Fibroblast of the aortic adventitia (primary cell): Measurements from ENCODE around the gene CDH23. TPM values are rescaled to one million over a fixed set of nuclear protein-coding genes. Genes with fewer than 3 reads are reported as not detected.

Experiments used
- DNase-seq: peaks from one replicate; pipeline ENCODE4 v3.0.0-alpha.2; 2010; ENCODE audit warnings: low read depth
- H3K4me3 ChIP-seq: 2 replicates; pipeline ENCODE4 v1.5.1; 2011; ENCODE audit warnings: low read depth, mild to moderate bottlenecking, control low read depth, low read length, moderate library complexity
- CTCF ChIP-seq: IDR thresholded peaks from 2 replicates; pipeline ENCODE4 v1.5.1; 2011; ENCODE audit warnings: mild to moderate bottlenecking, low read length, control low read depth, inconsistent platforms; ENCODE audit not compliant: insufficient read depth
- total RNA-seq: library from RNA; depleted of rRNA; stranded (reverse); fragments of >200 nt; gene quantifications from 2 replicates; pipeline ENCODE4 v1.2.3, GENCODE V29; 2012; ENCODE audit warnings: low replicate concordance

The CDH23 gene
- total RNA-seq, 1 donor = 0.27 TPM

- DNase-seq = no peak
- TF ChIP-seq CTCF = no peak
- H3K4me3 ChIP-seq = no peak overlapping the region
These were observed 357.3 kb downstream of the CDH23 start for GRCh38 chr10:71753960-71754505.

- no peak for TF ChIP-seq CTCF
- DNase-seq = no peak
- H3K4me3 ChIP-seq = no peak overlapping the region
These were observed 357.8 kb downstream of the CDH23 start for GRCh38 chr10:71754562-71754961.

- no peak for DNase-seq
- TF ChIP-seq CTCF = no peak
- H3K4me3 ChIP-seq = no peak overlapping the region
These were observed 358.6 kb downstream of the CDH23 start for GRCh38 chr10:71755179-71755879.

- H3K4me3 ChIP-seq = no peak overlapping the region
- DNase-seq = no peak
- TF ChIP-seq CTCF = no peak
These were observed 359.8 kb downstream of the CDH23 start for GRCh38 chr10:71756311-71757191.

DNA sequence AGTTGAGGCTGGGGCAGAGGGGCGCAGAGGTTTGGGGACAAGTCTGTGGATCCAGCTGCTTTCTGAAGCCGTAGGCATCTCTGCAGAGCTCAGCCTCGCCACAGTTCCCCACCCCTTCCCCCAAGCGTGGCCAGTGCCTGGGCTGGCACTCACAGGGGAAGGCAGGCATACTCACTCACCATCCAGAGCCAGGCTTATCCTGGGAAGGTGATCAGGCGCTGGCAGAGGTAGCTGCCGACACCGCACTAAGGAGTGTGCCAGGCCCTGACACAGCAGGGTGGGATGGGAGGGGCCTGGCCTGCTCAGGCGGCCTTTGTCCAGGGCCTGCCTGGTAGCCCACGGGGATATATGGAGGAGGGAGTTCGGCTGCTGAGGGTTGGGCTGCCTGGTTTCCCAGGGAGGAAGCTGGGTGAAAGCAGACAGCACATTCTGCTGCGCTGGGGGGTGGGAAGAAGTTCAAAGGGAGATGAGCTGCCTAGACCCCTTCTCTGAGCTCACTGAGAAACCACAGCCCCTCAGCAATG, 360.7 kb downstream of the CDH23 start:
- no peak for TF ChIP-seq CTCF
- no peak overlapping the region for H3K4me3 ChIP-seq
- DNase-seq = no peak

DNA sequence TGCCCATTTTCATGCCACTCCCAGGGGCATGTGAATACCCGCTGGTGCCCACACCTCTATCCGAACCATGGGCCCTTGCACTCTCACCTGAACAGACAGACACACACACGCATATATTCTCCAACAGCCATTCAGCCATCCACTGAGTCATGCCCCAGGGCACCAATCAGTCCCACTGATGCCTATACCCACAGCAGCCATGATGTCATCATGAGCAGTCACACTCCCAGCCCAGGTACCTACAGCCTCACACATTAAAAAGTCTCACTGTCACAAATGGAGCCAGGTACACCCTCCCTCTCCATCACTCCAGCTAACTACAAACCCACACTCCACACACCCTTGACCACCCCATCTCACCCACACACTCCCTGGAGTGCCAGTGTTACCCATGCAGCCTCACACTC, 364.4 kb downstream of the CDH23 start:
- no peak for DNase-seq
- TF ChIP-seq CTCF = no peak
- no peak overlapping the region for H3K4me3 ChIP-seq
